ENCODE results near the gene TOP3B. TPM values are rescaled to one million over a fixed set of nuclear protein-coding genes. Genes with fewer than 3 reads are reported as not detected.
A peak's percentile ranks its signal among the peaks of the same experiment; 100 is the strongest.

The TOP3B gene
- total RNA-seq, 6 experiments from 2014 or later: 13.5 to 20.4 (median 15.6) TPM

- Histone ChIP-seq H3K4me1 (no peaks in the 10 kb centered on the region), H3K4me3 (no peak overlapping the region), H3K27me3 (no peaks in the 10 kb centered on the region), H3K36me3 (no peaks in the 10 kb centered on the region), H3K9me3 (no peaks in the 10 kb centered on the region), H3K27ac (no peak overlapping the region)
- WGBS (ENCODE audit: insufficient coverage, low coverage, low lambda C conversion rate, missing lambda C conversion rate): 84% methylated on average over 3 of the region's 3 CpGs
- ATAC-seq: no peak
- DNase-seq: no peak
- TF ChIP-seq POLR2A (IDR thresholded peaks at IDR 0.05) (no peak), CTCF (IDR thresholded peaks at IDR 0.05) (no peak)
- intact Hi-C loops (cut with DNase I): no loop called here
Measured at GRCh38 chr22:22027955-22028354, 45.4 kb upstream of the TOP3B start.

- no peaks in the 10 kb centered on the region for H3K36me3 ChIP-seq
- no peaks in the 10 kb centered on the region for H3K9me3 ChIP-seq
- DNase-seq: no peak
- intact Hi-C loops (cut with DNase I): no loop called here
- no peaks in the 10 kb centered on the region for H3K27me3 ChIP-seq
- H3K4me3 ChIP-seq: no peak overlapping the region
- no peaks in the 10 kb centered on the region for H3K4me1 ChIP-seq
- TF ChIP-seq CTCF (IDR thresholded peaks at IDR 0.05): no peak
- no peak for TF ChIP-seq POLR2A (IDR thresholded peaks at IDR 0.05)
- peak in 1 of 4 donors; percentile 20 for ATAC-seq
- no peak overlapping the region for H3K27ac ChIP-seq
- 33% methylated on average over 3 of the region's 13 CpGs for WGBS (ENCODE audit: insufficient coverage, low coverage, low lambda C conversion rate, missing lambda C conversion rate)
Measured at GRCh38 chr22:22026157-22026831, 43.7 kb upstream of the TOP3B start.

GRCh38 chr22:22025320-22026156 is 43.0 kb upstream of the TOP3B start:
- ATAC-seq (no peak), DNase-seq (no peak)
- 76% methylated on average over 3 of the region's 7 CpGs for WGBS (ENCODE audit: insufficient coverage, low coverage, low lambda C conversion rate, missing lambda C conversion rate)
- H3K36me3 ChIP-seq: no peaks in the 10 kb centered on the region
- intact Hi-C loops (cut with DNase I): no loop called here
- no peak for TF ChIP-seq CTCF (IDR thresholded peaks at IDR 0.05)
- no peak for TF ChIP-seq POLR2A (IDR thresholded peaks at IDR 0.05)
- no peaks in the 10 kb centered on the region for H3K27me3 ChIP-seq
- H3K9me3 ChIP-seq: no peaks in the 10 kb centered on the region
- H3K27ac ChIP-seq: no peak overlapping the region
- H3K4me3 ChIP-seq: no peak overlapping the region
- no peaks in the 10 kb centered on the region for H3K4me1 ChIP-seq

- intact Hi-C loops (cut with DNase I): no loop called here
Measured at GRCh38 chr22:22024440-22024839, 41.9 kb upstream of the TOP3B start.

More at GRCh38 chr22:22024440-22024839, 41.9 kb upstream of the TOP3B start:
- H3K27ac ChIP-seq: no peak overlapping the region
- TF ChIP-seq POLR2A (IDR thresholded peaks at IDR 0.05): no peak
- TF ChIP-seq CTCF (IDR thresholded peaks at IDR 0.05): no peak
- no peaks in the 10 kb centered on the region for H3K36me3 ChIP-seq
- H3K4me3 ChIP-seq: no peak overlapping the region
- H3K9me3 ChIP-seq: no peaks in the 10 kb centered on the region
- no peaks in the 10 kb centered on the region for H3K27me3 ChIP-seq
- H3K4me1 ChIP-seq: no peaks in the 10 kb centered on the region
- no peak for ATAC-seq
- no peak for DNase-seq
- 86% methylated on average over 10 of the region's 10 CpGs for WGBS (ENCODE audit: insufficient coverage, low coverage, low lambda C conversion rate, missing lambda C conversion rate)

All from right lobe of liver (tissue), 6 donors.